Suprapubic skin (tissue), 4 donors: ENCODE measurements around the gene JPH3. TPM values are rescaled to one million over a fixed set of nuclear protein-coding genes. Genes with fewer than 3 reads are reported as not detected.
"Not testable (repeated sequence)": the region's sequence is repeated elsewhere in the genome, so short reads cannot be mapped to it uniquely, and the experiment has no call there.

Source experiments
- DNase-seq, 2 donors: peaks; one replicate each; pipeline ENCODE4 v3.0.0-alpha.2; 2019; ENCODE audit warnings: low spot score in 2 of 2
- H3K27ac ChIP-seq: fragments of 200-600 bp; sonication (generic); one replicate; pipeline ENCODE4 v1.5.1; 2019
- H3K27me3 ChIP-seq: fragments of 200-600 bp; sonication (generic); one replicate; pipeline ENCODE4 v1.5.1; 2019
- H3K36me3 ChIP-seq: fragments of 200-600 bp; sonication (generic); one replicate; pipeline ENCODE4 v1.5.1; 2019
- H3K4me1 ChIP-seq: fragments of 200-600 bp; sonication (generic); one replicate; pipeline ENCODE4 v1.5.1; 2019
- H3K4me3 ChIP-seq: fragments of 200-600 bp; sonication (generic); one replicate; pipeline ENCODE4 v1.5.1; 2019; ENCODE audit warnings: mild to moderate bottlenecking
- H3K9me3 ChIP-seq: fragments of 200-600 bp; sonication (generic); one replicate; pipeline ENCODE4 v1.5.1; 2019
- CTCF ChIP-seq, 2 donors: fragments of 200-600 bp in 1 of 2; fragments of 450-650 bp in 1 of 2; sonication (generic) in 1 of 2; IDR thresholded peaks; one replicate each; pipeline ENCODE4 v1.5.1; 2016 to 2019; ENCODE audit warnings: antibody characterized with exemption in 2 of 2, mild to moderate bottlenecking in 1 of 2, moderate library complexity in 1 of 2
- EP300 ChIP-seq: sonication (generic); formaldehyde crosslinking; IDR thresholded peaks from one replicate; pipeline ENCODE4 v1.6.1; 2017; ENCODE audit warnings: antibody characterized with exemption
- POLR2A ChIP-seq, 2 donors: fragments of 450-650 bp; IDR thresholded peaks; one replicate each; pipeline ENCODE4 v1.6.1; 2017; ENCODE audit warnings: antibody characterized with exemption in 2 of 2, mild to moderate bottlenecking in 2 of 2, moderate library complexity in 2 of 2
- POLR2AphosphoS5 ChIP-seq, 3 donors: sonication (generic); formaldehyde crosslinking; IDR thresholded peaks; one replicate each; pipeline ENCODE4 v1.6.1; 2017; ENCODE audit warnings: antibody characterized with exemption in 3 of 3
- WGBS: methylation state at CpG from one replicate; pipeline ENCODE4 v1.1.5; 2018; 5-methylcytosine and 5-hydroxymethylcytosine counted together
- total RNA-seq, 4 donors: library from RNA; depleted of rRNA; stranded (reverse); fragments of >200 nt; gene quantifications; one replicate each; pipeline ENCODE4 v1.1.0, GENCODE V29; 2016

The JPH3 gene
- total RNA-seq, 4 donors from 2014 or later, result not detected

- H3K9me3 ChIP-seq, result no peaks in the 10 kb centered on the region
- H3K27ac ChIP-seq, result no peak overlapping the region
- peaks cover 3% of the 10 kb centered on the region for H3K4me1 ChIP-seq
- H3K27me3 ChIP-seq, result peaks cover 8% of the 10 kb centered on the region
- whole genome bisulfite sequencing, result 15% methylated on average over 9 of the region's 15 CpGs
- no peaks in the 10 kb centered on the region for H3K36me3 ChIP-seq
- DNase-seq, result peak in 1 of 2 donors; percentile 59
- TF ChIP-seq POLR2AphosphoS5 (IDR thresholded peaks at IDR 0.05), result no peak
- no peak for TF ChIP-seq EP300
- TF ChIP-seq CTCF (IDR thresholded peaks at IDR 0.05), result no peak
- no peak for TF ChIP-seq POLR2A (IDR thresholded peaks at IDR 0.05)
- no peak overlapping the region for H3K4me3 ChIP-seq
These were observed 72.9 kb downstream of the JPH3 start for GRCh38 chr16:87675111-87675719.

GRCh38 chr16:87677830-87678229 lies 75.5 kb downstream of the JPH3 start:
- 89% methylated on average over 5 of the region's 5 CpGs for WGBS
- TF ChIP-seq POLR2AphosphoS5 (IDR thresholded peaks at IDR 0.05) (no peak), EP300 (no peak), POLR2A (IDR thresholded peaks at IDR 0.05) (no peak), CTCF (IDR thresholded peaks at IDR 0.05) (no peak)
- no peak for DNase-seq
- Histone ChIP-seq H3K4me3 (no peak overlapping the region), H3K9me3 (no peaks in the 10 kb centered on the region), H3K36me3 (no peaks in the 10 kb centered on the region), H3K27ac (no peak overlapping the region), H3K27me3 (peaks cover 22% of the 10 kb centered on the region), H3K4me1 (peaks cover 3% of the 10 kb centered on the region)

- TF ChIP-seq EP300, result no peak
- no peak for TF ChIP-seq CTCF (IDR thresholded peaks at IDR 0.05)
- no peak for TF ChIP-seq POLR2A (IDR thresholded peaks at IDR 0.05)
- no peak for TF ChIP-seq POLR2AphosphoS5 (IDR thresholded peaks at IDR 0.05)
- H3K9me3 ChIP-seq, result no peaks in the 10 kb centered on the region
- DNase-seq, result no peak
- no peaks in the 10 kb centered on the region for H3K36me3 ChIP-seq
- no peak overlapping the region for H3K4me3 ChIP-seq
- no peak overlapping the region for H3K27ac ChIP-seq
- H3K4me1 ChIP-seq, result peaks cover 3% of the 10 kb centered on the region
- H3K27me3 ChIP-seq, result peaks cover 25% of the 10 kb centered on the region
- WGBS, result 18% methylated on average over 12 of the region's 14 CpGs
These were observed 76.3 kb downstream of the JPH3 start for GRCh38 chr16:87678618-87679017.

- Histone ChIP-seq H3K27ac (no peak overlapping the region), H3K9me3 (no peaks in the 10 kb centered on the region), H3K36me3 (no peaks in the 10 kb centered on the region), H3K4me3 (no peak overlapping the region), H3K27me3 (peaks cover 32% of the 10 kb centered on the region), H3K4me1 (peaks cover 3% of the 10 kb centered on the region)
- 78% methylated on average over 8 of the region's 18 CpGs for WGBS
- no peak for DNase-seq
- TF ChIP-seq POLR2A (IDR thresholded peaks at IDR 0.05), result no peak
- TF ChIP-seq EP300, result no peak
- TF ChIP-seq POLR2AphosphoS5 (IDR thresholded peaks at IDR 0.05), result no peak
- no peak for TF ChIP-seq CTCF (IDR thresholded peaks at IDR 0.05)
These were observed 77.4 kb downstream of the JPH3 start for GRCh38 chr16:87679593-87680271.

GRCh38 chr16:87680272-87680644 lies 78.0 kb downstream of the JPH3 start:
- DNase-seq, result no peak
- Histone ChIP-seq H3K27me3 (peaks cover 38% of the 10 kb centered on the region), H3K9me3 (no peaks in the 10 kb centered on the region), H3K36me3 (no peaks in the 10 kb centered on the region), H3K4me3 (no peak overlapping the region), H3K27ac (no peak overlapping the region), H3K4me1 (peaks cover 3% of the 10 kb centered on the region)
- 76% methylated on average over 11 of the region's 17 CpGs for WGBS
- no peak for TF ChIP-seq POLR2AphosphoS5 (IDR thresholded peaks at IDR 0.05)
- no peak for TF ChIP-seq EP300
- TF ChIP-seq POLR2A (IDR thresholded peaks at IDR 0.05), result no peak
- no peak for TF ChIP-seq CTCF (IDR thresholded peaks at IDR 0.05)

GRCh38 chr16:87681051-87681602 lies 78.8 kb downstream of the JPH3 start:
- not testable (repeated sequence) for H3K27ac ChIP-seq, H3K4me3 ChIP-seq, H3K4me1 ChIP-seq, DNase-seq, H3K9me3 ChIP-seq, H3K36me3 ChIP-seq
- H3K27me3 ChIP-seq, result peaks cover 39% of the 10 kb centered on the region
- 94% methylated on average over 60 of the region's 60 CpGs for WGBS
